Ascending aorta (tissue), 2 donors: ENCODE results near the gene PCDHGA3. TPM values are rescaled to one million over a fixed set of nuclear protein-coding genes. Genes with fewer than 3 reads are reported as not detected.
"Not testable (repeated sequence)": the region's sequence is repeated elsewhere in the genome, so short reads cannot be mapped to it uniquely, and the experiment has no call there.

Experiments
- DNase-seq, 2 donors: peaks; one replicate each; pipeline ENCODE4 v3.0.0-alpha.2; 2019; ENCODE audit warnings: low spot score in 2 of 2
- H3K27ac ChIP-seq, 2 donors: fragments of 200-600 bp; sonication (generic); one replicate each; pipeline ENCODE4 v1.5.1; 2016 to 2017; ENCODE audit warnings: mild to moderate bottlenecking in 1 of 2
- H3K27me3 ChIP-seq: fragments of 200-600 bp; sonication (generic); one replicate; pipeline ENCODE4 v1.5.1; 2017
- H3K36me3 ChIP-seq, 2 donors: fragments of 200-600 bp; sonication (generic); one replicate each; pipeline ENCODE4 v1.5.1; 2016
- H3K4me1 ChIP-seq, 2 donors: fragments of 200-600 bp; sonication (generic); one replicate each; pipeline ENCODE4 v1.5.1; 2016 to 2017; ENCODE audit warnings: mild to moderate bottlenecking in 1 of 2
- H3K4me3 ChIP-seq, 2 donors: fragments of 200-600 bp; sonication (generic); one replicate each; pipeline ENCODE4 v1.5.1; 2016 to 2017; ENCODE audit warnings: mild to moderate bottlenecking in 1 of 2
- H3K9me3 ChIP-seq, 2 donors: fragments of 200-600 bp; sonication (generic); one replicate each; pipeline ENCODE4 v1.5.1; 2016
- CTCF ChIP-seq, 3 experiments: fragments of 200-600 bp in 2 of 3; fragments of 450-650 bp in 1 of 3; sonication (generic) in 2 of 3; IDR thresholded peaks; one replicate each; pipeline ENCODE4 v1.5.1; 2016 to 2019; ENCODE audit warnings: antibody characterized with exemption in 3 of 3, mild to moderate bottlenecking in 1 of 3, moderate library complexity in 1 of 3
- intact Hi-C: fragments of 100-400 bp; cut with DNase I; formaldehyde crosslinking; loops from one replicate; pipeline ENCODE4 v1.15.1; 2023
- total RNA-seq: library from RNA; depleted of rRNA; stranded (reverse); fragments of >200 nt; gene quantifications from one replicate; pipeline ENCODE4 v1.1.0, GENCODE V29; 2016

The PCDHGA3 gene
- total RNA-seq, 1 donor from 2014 or later, result 9.2 TPM

- intact Hi-C loops, result no loop called here
- DNase-seq, result no peak
- H3K9me3 ChIP-seq, result peaks cover 77 to 99% of the 10 kb centered on the region in 2 donors
Observed at GRCh38 chr5:141343953-141344463, 379 bp downstream of the PCDHGA3 start.

DNA sequence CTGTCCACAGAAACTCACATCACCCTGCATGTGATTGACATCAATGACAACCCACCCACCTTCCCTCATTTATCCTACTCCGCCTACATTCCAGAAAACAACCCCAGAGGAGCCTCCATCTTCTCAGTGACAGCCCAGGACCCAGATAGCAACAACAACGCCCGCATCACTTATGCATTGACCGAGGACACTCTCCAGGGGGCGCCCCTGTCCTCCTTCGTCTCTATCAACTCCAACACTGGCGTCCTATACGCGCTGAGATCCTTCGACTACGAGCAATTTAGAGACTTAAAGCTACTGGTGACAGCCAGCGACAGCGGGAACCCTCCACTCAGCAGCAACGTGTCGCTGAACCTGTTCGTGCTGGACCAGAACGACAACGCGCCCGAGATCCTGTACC is 1.7 kb downstream of the PCDHGA3 start:
- no peaks in the 10 kb centered on the region for H3K27me3 ChIP-seq
- H3K27ac ChIP-seq, result no peak overlapping the region
- no peak overlapping the region for H3K4me3 ChIP-seq
- H3K9me3 ChIP-seq, result peaks cover 79 to 99% of the 10 kb centered on the region in 2 donors
- no peak for DNase-seq
- H3K36me3 ChIP-seq, result no peaks in the 10 kb centered on the region
- no peak for TF ChIP-seq CTCF (IDR thresholded peaks at IDR 0.05)
- no peaks in the 10 kb centered on the region for H3K4me1 ChIP-seq
- intact Hi-C loops, result no loop called here

More at GRCh38 chr5:141343953-141344463, 379 bp downstream of the PCDHGA3 start:
- Histone ChIP-seq H3K4me1 (no peaks in the 10 kb centered on the region), H3K4me3 (peak overlapping the region in 1 of 2 donors; percentile 35), H3K27me3 (no peaks in the 10 kb centered on the region), H3K36me3 (no peaks in the 10 kb centered on the region), H3K27ac (no peak overlapping the region)
- TF ChIP-seq CTCF (IDR thresholded peaks at IDR 0.05), result no peak

GRCh38 chr5:141346017-141346416 is 2.4 kb downstream of the PCDHGA3 start:
- intact Hi-C loops, H3K4me3 ChIP-seq, H3K27ac ChIP-seq, H3K4me1 ChIP-seq, DNase-seq, H3K27me3 ChIP-seq, H3K36me3 ChIP-seq: not testable (repeated sequence)
- peaks cover 79 to 99% of the 10 kb centered on the region in 2 donors for H3K9me3 ChIP-seq

DNA sequence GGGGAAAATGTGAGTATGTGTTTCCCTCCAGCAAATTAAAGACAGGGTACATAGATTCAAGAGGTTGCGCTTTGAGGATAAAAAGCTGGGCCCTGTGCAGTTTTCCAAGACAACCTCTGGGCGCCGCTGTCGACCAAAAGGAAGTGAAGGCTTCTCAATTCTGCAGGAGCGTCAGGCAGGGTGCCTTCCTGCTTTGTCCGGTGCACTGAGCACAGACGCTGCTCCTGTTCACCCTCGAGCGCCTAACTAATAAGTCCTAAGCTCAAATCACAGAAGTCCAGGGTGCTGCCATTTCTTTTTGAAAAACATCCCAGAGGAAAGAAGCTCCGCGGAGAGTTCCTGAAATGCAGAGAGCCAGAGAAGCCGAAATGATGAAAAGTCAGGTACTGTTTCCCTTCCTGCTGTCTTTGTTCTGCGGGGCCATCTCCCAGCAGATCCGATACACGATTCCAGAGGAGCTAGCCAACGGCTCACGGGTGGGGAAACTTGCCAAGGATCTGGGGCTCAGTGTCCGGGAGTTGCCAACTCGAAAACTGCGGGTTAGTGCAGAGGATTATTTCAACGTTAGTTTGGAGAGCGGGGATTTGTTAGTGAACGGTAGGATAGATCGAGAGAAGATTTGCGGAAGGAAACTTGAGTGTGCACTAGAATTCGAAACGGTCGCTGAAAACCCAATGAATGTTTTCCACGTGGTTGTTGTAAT is 6.4 kb downstream of the PCDHGA3 start, which contains the start of gene PCDHGB1:
PCDHGB1 (plus strand) TSS at position 183 of the 703 bp plus-strand sequence; CDS start at position 345, 162 bp downstream.
- intact Hi-C loops, result no loop called here

DNA sequence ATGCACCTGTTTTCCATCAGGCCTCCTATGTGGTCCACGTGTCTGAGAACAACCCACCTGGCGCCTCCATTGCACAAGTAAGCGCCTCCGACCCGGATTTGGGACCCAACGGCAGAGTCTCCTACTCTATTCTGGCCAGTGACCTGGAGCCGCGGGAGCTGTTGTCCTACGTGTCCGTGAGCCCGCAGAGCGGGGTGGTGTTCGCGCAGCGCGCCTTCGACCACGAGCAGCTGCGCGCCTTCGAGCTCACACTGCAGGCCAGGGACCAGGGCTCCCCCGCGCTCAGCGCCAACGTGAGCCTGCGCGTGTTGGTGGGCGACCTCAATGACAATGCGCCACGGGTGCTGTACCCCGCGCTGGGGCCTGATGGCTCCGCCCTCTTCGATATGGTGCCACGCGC is 8.0 kb downstream of the PCDHGA3 start:
- Histone ChIP-seq H3K4me1 (no peaks in the 10 kb centered on the region), H3K27ac (no peak overlapping the region), H3K36me3 (peaks cover 0 to 4% of the 10 kb centered on the region in 2 donors), H3K4me3 (no peak overlapping the region), H3K27me3 (no peaks in the 10 kb centered on the region), H3K9me3 (peaks cover 73 to 100% of the 10 kb centered on the region in 2 donors)
- intact Hi-C loops, result no loop called here
- no peak for TF ChIP-seq CTCF (IDR thresholded peaks at IDR 0.05)
- DNase-seq, result no peak

More for the DNA sequence above, 6.4 kb downstream of the PCDHGA3 start, which contains the start of gene PCDHGB1:
- no peak within 1 kb of the TSS for H3K27ac ChIP-seq
- peak in 1 of 3 experiments; percentile 22 for TF ChIP-seq CTCF (IDR thresholded peaks at IDR 0.05)
- peak within 1 kb of the TSS in 1 of 2 donors; percentile 36 for H3K4me3 ChIP-seq
- no peaks in the 10 kb centered on the region for H3K27me3 ChIP-seq
- DNase-seq, result no peak
- H3K36me3 ChIP-seq, result peaks cover 0 to 3% of the 10 kb centered on the region in 2 donors
- H3K9me3 ChIP-seq, result peaks cover 67 to 99% of the 10 kb centered on the region in 2 donors
- H3K4me1 ChIP-seq, result no peaks in the 10 kb centered on the region

DNA sequence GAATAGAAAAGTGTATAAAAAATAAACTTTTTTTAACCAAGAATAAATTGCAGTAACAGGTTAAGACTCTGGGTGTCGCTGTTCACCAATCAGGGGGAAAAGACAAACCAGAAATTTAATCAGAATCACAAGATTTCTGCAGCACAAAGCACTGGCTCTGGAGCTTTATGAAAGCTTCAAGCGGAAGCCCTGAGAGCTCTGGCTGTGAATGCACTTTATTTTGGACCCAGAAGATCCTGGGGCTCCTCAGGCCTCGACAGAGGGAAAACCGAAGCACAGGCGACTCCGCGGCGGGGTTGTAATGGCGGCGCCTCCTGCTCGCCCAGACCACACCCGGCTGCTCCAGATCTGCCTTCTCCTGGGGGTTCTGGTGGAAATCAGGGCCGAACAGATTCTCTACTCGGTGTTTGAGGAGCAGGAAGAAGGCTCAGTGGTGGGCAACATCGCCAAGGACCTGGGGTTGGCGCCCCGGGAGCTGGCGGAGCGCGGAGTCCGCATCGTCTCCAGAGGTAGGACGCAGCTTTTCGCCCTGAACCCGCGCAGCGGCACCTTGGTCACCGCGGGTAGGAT is 11.4 kb downstream of the PCDHGA3 start, which contains the start of gene PCDHGA4:
PCDHGA4 (plus strand) TSS at position 122 of the 570 bp plus-strand sequence; CDS start at position 209, 87 bp downstream.
- no peak for DNase-seq
- peak in 2 of 3 experiments; percentile 11 to 27 for TF ChIP-seq CTCF (IDR thresholded peaks at IDR 0.05)
- H3K27ac ChIP-seq, result no peak within 1 kb of the TSS
- H3K4me3 ChIP-seq, result peak within 1 kb of the TSS; percentile 29 to 30
- intact Hi-C loops, result no loop called here
- H3K27me3 ChIP-seq, result no peaks in the 10 kb centered on the region
- peaks cover 0 to 4% of the 10 kb centered on the region in 2 donors for H3K36me3 ChIP-seq
- peaks cover 81 to 99% of the 10 kb centered on the region in 2 donors for H3K9me3 ChIP-seq
- H3K4me1 ChIP-seq, result no peaks in the 10 kb centered on the region
